Measurements from ENCODE around the gene PDIA3.

GRCh38 chr15:43792761-43793476 lies 46.7 kb downstream of the PDIA3 start:
- no peak for TF ChIP-seq CTCF (IDR thresholded peaks at IDR 0.05)
- TF ChIP-seq EZH2 (IDR thresholded peaks at IDR 0.05; ENCODE audit: borderline replicate concordance, insufficient read depth, low read depth, low read length, poor library complexity, severe bottlenecking), result no peak
